Stomach (tissue), 9 donors: ENCODE results near the gene HEXIM1. TPM values are rescaled to one million over a fixed set of nuclear protein-coding genes. Genes with fewer than 3 reads are reported as not detected.
"Not testable (repeated sequence)": the region's sequence is repeated elsewhere in the genome, so short reads cannot be mapped to it uniquely, and the experiment has no call there.

ENCODE experiments used
- DNase-seq, 2 donors: peaks; one replicate each; pipeline versions ENCODE4 v3.0.0 to v3.0.0-alpha.2; 2013 to 2019
- H3K27ac ChIP-seq, 5 donors: fragments of 200-600 bp in 4 of 5; sonication (generic) in 4 of 5; one replicate each; pipeline ENCODE4 v1.5.1; 2013 to 2019; ENCODE audit warnings: mild to moderate bottlenecking in 1 of 5, moderate library complexity in 1 of 5
- H3K27me3 ChIP-seq, 3 donors: fragments of 200-600 bp; sonication (generic); one replicate each; pipeline ENCODE4 v1.5.1; 2017 to 2019; ENCODE audit warnings: mixed run types in 1 of 3
- H3K36me3 ChIP-seq, 4 donors: fragments of 200-600 bp; sonication (generic); 1 replicate in 3 of 4; 2 replicates in 1 of 4; pipeline ENCODE4 v1.5.1; 2016 to 2019
- H3K4me1 ChIP-seq, 4 donors: fragments of 200-600 bp; sonication (generic); one replicate each; pipeline ENCODE4 v1.5.1; 2016 to 2019
- H3K4me3 ChIP-seq, 4 donors: fragments of 200-600 bp; sonication (generic) in 3 of 4; one replicate each; pipeline ENCODE4 v1.5.1; 2016 to 2019; ENCODE audit warnings: mild to moderate bottlenecking in 1 of 4
- H3K9me3 ChIP-seq, 4 donors: fragments of 200-600 bp; sonication (generic); one replicate each; pipeline ENCODE4 v1.5.1; 2016 to 2019
- EP300 ChIP-seq: sonication (generic); formaldehyde crosslinking; IDR thresholded peaks from one replicate; pipeline ENCODE4 v1.6.1; 2017; ENCODE audit warnings: antibody characterized with exemption
- POLR2A ChIP-seq, 4 donors: fragments of 450-650 bp; IDR thresholded peaks; one replicate each; pipeline ENCODE4 v1.6.1; 2016; ENCODE audit warnings: antibody characterized with exemption in 4 of 4, control low read depth in 2 of 4, mild to moderate bottlenecking in 1 of 4, moderate library complexity in 1 of 4
- POLR2AphosphoS5 ChIP-seq, 3 donors: sonication (generic); formaldehyde crosslinking; IDR thresholded peaks; one replicate each; pipeline ENCODE4 v1.6.1; 2016; ENCODE audit warnings: antibody characterized with exemption in 3 of 3
- WGBS, 5 donors: extraction: QIAGEN DNeasy Blood & Tissue Kit in 3 of 5; methylation state at CpG; one replicate each; pipeline versions ENCODE4 v1.1.5 to v1.1.7; 2013 to 2018; 5-methylcytosine and 5-hydroxymethylcytosine counted together
- intact Hi-C: fragments of 100-400 bp; cut with DNase I; formaldehyde crosslinking; loops from one replicate; pipeline ENCODE4 v1.15.1; 2023; ENCODE audit warnings: low total_unique reads
- polyA plus RNA-seq, 3 donors: library from polyadenylated mRNA; stranded (reverse); fragments of 200-250 nt; gene quantifications; one replicate each; pipeline ENCODE4 v1.2.3, GENCODE V29; 2013
- total RNA-seq, 5 donors: library from RNA; depleted of rRNA; stranded (reverse); fragments of >200 nt; gene quantifications; one replicate each; pipeline versions ENCODE4 v1.1.0 to v1.2.3, GENCODE V29; 2014 to 2016
- TF ChIP-seq, protein P1 (sequence below), 7 experiments: fragments of 450-650 bp in 4 of 7; fragments of 200-600 bp in 3 of 7; sonication (generic) in 3 of 7; IDR thresholded peaks; one replicate each; pipeline ENCODE4 v1.5.1; 2016 to 2019; ENCODE audit warnings: antibody characterized with exemption in 7 of 7, control low read depth in 2 of 7, mild to moderate bottlenecking in 1 of 7
- donor health status: healthy with polysubstance abuse.
- donor health status: Bipolar disorder and iron deficiency.
- donor health status: healthy.

HEXIM1 gene
- total and polyA plus RNA-seq, 8 donors, result 6.4 to 23.8 (median 15.7) TPM

DNA sequence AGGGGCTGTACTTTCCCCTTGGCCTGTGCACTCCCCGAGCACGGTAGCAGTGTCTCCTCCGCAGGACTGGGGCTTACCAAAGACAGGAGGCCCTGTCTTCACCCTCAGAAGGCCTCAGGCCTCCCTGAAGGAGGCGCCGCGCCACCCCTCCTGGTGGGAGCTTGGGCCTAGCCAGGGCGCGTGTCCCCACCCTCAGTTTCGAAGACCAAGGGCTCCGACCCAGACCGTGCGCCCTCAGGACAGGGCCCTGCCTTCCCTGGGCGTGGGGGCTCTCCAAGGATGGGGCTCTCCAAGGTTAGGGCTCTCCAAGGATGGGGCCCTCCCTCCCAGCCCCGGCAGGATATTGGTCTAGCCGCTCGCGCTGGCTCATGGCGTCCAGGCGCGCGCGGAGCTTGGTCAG lies 27.7 kb upstream of the HEXIM1 start:
- H3K27me3 ChIP-seq, result no peaks in the 10 kb centered on the region
- H3K9me3 ChIP-seq, result no peaks in the 10 kb centered on the region
- intact Hi-C loops, result no loop called here
- TF ChIP-seq POLR2A (IDR thresholded peaks at IDR 0.05) (no peak), EP300 (no peak), POLR2AphosphoS5 (IDR thresholded peaks at IDR 0.05) (no peak)
- TF ChIP-seq, protein P1, sequence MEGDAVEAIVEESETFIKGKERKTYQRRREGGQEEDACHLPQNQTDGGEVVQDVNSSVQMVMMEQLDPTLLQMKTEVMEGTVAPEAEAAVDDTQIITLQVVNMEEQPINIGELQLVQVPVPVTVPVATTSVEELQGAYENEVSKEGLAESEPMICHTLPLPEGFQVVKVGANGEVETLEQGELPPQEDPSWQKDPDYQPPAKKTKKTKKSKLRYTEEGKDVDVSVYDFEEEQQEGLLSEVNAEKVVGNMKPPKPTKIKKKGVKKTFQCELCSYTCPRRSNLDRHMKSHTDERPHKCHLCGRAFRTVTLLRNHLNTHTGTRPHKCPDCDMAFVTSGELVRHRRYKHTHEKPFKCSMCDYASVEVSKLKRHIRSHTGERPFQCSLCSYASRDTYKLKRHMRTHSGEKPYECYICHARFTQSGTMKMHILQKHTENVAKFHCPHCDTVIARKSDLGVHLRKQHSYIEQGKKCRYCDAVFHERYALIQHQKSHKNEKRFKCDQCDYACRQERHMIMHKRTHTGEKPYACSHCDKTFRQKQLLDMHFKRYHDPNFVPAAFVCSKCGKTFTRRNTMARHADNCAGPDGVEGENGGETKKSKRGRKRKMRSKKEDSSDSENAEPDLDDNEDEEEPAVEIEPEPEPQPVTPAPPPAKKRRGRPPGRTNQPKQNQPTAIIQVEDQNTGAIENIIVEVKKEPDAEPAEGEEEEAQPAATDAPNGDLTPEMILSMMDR (IDR thresholded peaks at IDR 0.05), result no peak
- no peak overlapping the region for H3K27ac ChIP-seq
- peaks cover 26 to 46% (median 29%) of the 10 kb centered on the region in 4 donors for H3K4me1 ChIP-seq
- DNase-seq, result no peak
- H3K4me3 ChIP-seq, result no peak overlapping the region
- H3K36me3 ChIP-seq, result peaks cover 15 to 58% (median 43%) of the 10 kb centered on the region in 4 donors
- 88 to 92% (median 91%) methylated on average over 10 to 22 of the region's 22 CpGs for WGBS, 5 donors

DNA sequence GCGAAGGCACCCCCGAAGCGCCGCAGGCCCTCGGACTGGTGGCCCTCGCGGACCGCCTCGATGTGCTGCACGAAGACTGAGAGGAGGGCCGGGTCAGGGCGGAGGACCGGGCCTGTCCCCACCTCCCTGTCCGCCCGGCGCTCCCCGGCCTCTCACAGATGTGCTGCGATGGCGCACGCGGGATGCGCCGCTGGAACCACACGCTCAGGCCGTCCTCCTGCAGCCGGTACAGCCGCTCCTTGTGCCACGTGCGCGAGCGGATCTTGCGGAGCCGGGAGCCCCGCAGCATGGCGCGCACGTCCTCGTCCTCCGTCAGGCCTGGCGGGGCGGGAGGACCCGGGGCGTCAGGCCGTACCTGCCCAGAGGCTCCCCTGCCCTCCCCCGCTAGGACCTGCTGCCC lies 27.2 kb upstream of the HEXIM1 start:
- 62 to 91% (median 75%) methylated on average over 16 to 45 of the region's 45 CpGs for WGBS, 5 donors
- no peak for DNase-seq
- Histone ChIP-seq H3K4me3 (no peak overlapping the region), H3K36me3 (peaks cover 15 to 54% (median 39%) of the 10 kb centered on the region in 4 donors), H3K27me3 (no peaks in the 10 kb centered on the region), H3K27ac (no peak overlapping the region), H3K9me3 (no peaks in the 10 kb centered on the region), H3K4me1 (peaks cover 26 to 49% (median 29%) of the 10 kb centered on the region in 4 donors)
- TF ChIP-seq POLR2A (IDR thresholded peaks at IDR 0.05) (no peak), POLR2AphosphoS5 (IDR thresholded peaks at IDR 0.05) (no peak), EP300 (no peak)
- TF ChIP-seq, protein P1 (IDR thresholded peaks at IDR 0.05), result no peak
- intact Hi-C loops, result no loop called here

DNA sequence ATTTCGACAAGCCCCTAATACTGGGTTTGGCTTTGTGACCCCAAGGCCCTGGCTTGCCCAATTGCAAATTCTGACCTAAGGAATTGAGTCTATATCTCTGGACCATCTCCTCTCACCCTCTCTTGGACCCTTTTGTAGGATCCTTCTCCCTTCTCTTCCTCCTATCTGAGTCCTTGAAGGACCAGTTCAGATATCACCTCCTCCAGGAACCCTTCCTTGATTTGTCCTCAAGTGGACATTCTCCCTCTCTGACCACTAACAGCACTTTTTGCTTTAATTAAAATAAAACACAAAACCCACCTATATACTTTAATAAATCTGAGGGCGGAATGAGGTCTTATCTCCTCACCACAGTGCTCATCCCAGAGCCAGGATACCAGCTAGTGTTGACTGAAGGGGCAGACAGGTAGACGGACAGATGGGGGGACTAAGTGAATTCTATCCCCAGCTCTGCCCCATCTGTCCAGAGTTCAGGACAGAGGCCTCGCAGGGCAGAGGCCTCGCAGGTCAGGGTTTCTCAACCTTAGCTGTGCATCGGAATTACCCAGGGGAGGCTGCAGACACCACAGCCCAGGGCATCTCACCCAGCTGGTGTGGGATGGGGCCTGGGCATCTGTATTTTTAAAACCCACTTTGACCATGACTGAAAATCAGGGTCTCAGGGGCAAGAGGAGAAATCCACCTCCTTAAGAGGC lies 25.1 kb upstream of the HEXIM1 start:
- Histone ChIP-seq H3K9me3 (no peaks in the 10 kb centered on the region), H3K4me3 (no peak overlapping the region), H3K27ac (peak overlapping the region; percentile 29 to 78 (median 67)), H3K36me3 (peaks cover 9 to 32% (median 28%) of the 10 kb centered on the region in 4 donors), H3K27me3 (no peaks in the 10 kb centered on the region), H3K4me1 (peaks cover 36 to 68% (median 47%) of the 10 kb centered on the region in 4 donors)
- WGBS, 5 donors, result 84 to 90% (median 89%) methylated on average over 6 of the region's 6 CpGs
- no peak for DNase-seq
- no peak for TF ChIP-seq POLR2AphosphoS5 (IDR thresholded peaks at IDR 0.05)
- TF ChIP-seq, protein P1 (IDR thresholded peaks at IDR 0.05), result no peak
- TF ChIP-seq EP300, result no peak
- TF ChIP-seq POLR2A (IDR thresholded peaks at IDR 0.05), result no peak
- intact Hi-C loops, result no loop called here

DNA sequence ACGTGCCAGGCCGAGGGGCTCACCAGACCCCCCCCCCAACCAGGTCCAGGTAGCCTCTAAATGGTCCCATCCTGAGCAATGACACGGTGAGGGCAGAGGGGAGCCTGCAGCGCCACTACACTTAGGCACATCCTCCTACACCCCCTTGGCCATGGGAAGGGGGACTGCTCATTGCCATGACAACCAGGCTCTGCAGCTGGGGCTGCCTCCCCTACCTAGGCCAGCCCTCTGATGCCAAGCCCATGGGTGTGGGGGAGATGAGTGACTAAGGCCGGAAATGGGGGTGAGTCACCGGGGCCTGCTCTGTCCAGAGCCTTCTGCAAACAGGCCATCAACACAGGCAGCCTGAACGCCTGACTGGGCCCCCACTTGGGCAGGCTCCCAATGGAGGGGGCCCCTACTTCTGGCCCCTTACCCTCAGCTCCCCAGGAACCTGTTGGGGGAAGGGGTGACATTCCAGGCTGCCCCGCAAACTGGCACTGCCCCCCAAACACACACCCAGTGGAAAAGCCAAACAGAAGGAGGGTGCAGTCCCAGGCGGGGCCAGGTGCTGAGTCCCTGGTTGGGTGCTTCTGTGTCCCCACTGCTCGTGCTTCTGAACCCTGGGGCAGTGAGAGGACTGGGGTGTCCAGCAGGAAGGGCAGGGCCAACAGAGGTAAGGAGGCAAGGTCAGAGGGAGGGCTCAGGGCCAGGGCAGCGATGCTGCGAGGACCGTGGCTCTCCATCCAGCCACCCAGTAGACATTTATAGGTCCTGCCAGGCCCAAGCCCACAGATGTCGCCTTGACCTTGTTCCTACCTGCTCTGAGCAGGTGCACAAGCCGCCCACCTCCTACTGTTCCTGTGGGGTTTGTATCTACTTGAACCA lies 24.1 kb upstream of the HEXIM1 start:
- H3K36me3 ChIP-seq, result peaks cover 5 to 23% (median 18%) of the 10 kb centered on the region in 4 donors
- no peak overlapping the region for H3K4me3 ChIP-seq
- peaks cover 46 to 78% (median 56%) of the 10 kb centered on the region in 4 donors for H3K4me1 ChIP-seq
- no peaks in the 10 kb centered on the region for H3K9me3 ChIP-seq
- H3K27me3 ChIP-seq, result no peaks in the 10 kb centered on the region
- TF ChIP-seq EP300 (no peak), POLR2AphosphoS5 (IDR thresholded peaks at IDR 0.05) (peak in 1 of 3 donors; percentile 45)
- intact Hi-C loops, result no loop called here
- DNase-seq, result peak; percentile 65 to 91
- H3K27ac ChIP-seq, result peak overlapping the region; percentile 15 to 78 (median 67)
- WGBS, 5 donors, result 54 to 68% (median 64%) methylated on average over 11 to 15 of the region's 15 CpGs

DNA sequence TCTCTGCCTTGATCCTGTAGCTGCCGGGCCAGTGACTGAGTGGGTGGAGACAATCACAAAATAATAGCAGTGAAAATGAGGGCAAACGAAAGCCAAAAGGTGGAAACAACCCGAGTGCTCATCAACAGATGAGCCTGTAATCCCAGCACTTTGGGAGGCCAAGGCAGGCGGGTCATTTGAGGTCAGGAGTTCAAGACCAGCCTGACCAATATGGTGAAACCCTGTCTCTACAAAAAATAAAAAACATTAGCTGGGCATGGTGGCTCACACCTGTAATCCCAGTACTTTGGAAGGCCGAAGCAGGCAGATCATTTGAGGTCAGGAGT lies 23.5 kb upstream of the HEXIM1 start:
- 64 to 77% (median 75%) methylated on average over 5 of the region's 5 CpGs for WGBS, 5 donors
- DNase-seq, H3K27me3 ChIP-seq, H3K9me3 ChIP-seq, intact Hi-C loops, H3K4me3 ChIP-seq: not testable (repeated sequence)
- H3K36me3 ChIP-seq, result peaks cover 2 to 17% (median 12%) of the 10 kb centered on the region in 4 donors
- peak overlapping the region; percentile 21 to 78 (median 67) for H3K27ac ChIP-seq
- H3K4me1 ChIP-seq, result peaks cover 52 to 84% (median 62%) of the 10 kb centered on the region in 4 donors
